GM18951 (cell line): ENCODE results near the gene GALNT1.

ENCODE experiments used
- POLR2A ChIP-seq: IDR thresholded peaks from 4 replicates; pipeline ENCODE4 v1.6.1; 2011; ENCODE audit warnings: mild to moderate bottlenecking; ENCODE audit not compliant: insufficient read length, insufficient read depth; ENCODE audit errors: extremely low read depth
- in situ Hi-C: fragments of 300-500 bp; cut with MboI; formaldehyde crosslinking; loops from one replicate; pipeline ENCODE4 v1.12.0; 2022; ENCODE audit warnings: low sequenced_read_pairs, mixed read lengths, inconsistent platforms; ENCODE audit not compliant: unreplicated experiment

Gene GALNT1

DNA sequence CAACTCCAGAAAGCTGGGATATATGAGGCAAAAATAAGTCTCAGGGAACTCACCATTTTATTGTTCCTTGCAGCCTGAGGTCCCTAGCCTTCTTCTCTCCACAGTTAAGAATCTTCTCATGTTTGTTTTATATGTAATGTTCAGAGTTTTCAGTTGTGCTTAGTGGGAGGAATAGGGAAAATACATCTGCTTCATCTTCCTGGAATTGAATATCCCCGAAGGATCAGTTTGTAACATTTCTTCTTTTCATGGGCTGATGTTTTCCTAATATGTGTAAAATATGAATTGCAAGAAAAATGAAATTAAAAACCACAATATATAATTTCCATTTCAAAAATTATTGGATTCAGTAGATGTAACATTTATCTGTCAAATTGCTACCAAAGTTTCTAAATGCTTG is 8.0 kb downstream of the GALNT1 start:
- in situ Hi-C loops: loop anchor here (10.0 kb wide), 1 partner anchor 115 kb away; no protein-coding TSS in a partner anchor
- TF ChIP-seq POLR2A: no peak

DNA sequence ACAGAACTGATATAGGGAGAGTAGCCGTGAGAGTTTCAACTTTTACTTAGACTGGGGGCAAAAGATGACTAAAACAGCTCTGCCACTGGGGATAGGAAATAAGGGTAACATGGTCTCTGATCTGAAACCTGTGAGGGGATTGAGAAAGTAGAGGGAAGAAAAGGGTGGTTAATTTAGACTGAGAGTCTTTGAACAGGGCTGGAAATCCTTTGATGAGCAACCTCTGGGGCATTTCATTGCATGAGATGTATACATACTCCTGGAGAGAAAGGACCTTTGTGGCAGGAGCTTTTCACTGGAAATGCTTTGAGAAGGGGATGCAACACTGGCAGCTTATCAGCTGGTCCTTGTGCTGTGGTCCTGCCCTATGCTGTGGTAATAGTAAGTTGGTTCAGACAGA is 9.4 kb downstream of the GALNT1 start:
- no peak for TF ChIP-seq POLR2A
- in situ Hi-C loops: no loop called here

DNA sequence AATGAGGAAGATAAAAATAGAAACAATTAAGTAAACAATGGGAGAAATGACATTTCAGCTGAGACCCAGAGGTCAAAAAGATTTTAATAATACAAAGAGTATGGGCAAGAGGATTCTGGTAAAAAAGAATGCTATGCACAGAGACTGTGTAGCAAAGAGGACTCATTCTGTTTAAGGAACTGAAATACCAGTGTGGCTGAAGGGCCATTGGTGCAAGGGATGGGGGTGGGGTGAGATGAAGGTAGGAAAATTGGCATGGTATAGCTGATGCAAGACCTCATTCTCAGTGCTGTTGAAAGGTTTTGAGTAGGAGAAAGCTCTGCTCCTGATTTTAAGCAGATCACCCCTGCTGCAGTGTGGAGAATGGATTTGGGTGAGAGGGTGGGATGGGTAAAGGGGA is 10.8 kb downstream of the GALNT1 start:
- in situ Hi-C loops: no loop called here
- TF ChIP-seq POLR2A: no peak

DNA sequence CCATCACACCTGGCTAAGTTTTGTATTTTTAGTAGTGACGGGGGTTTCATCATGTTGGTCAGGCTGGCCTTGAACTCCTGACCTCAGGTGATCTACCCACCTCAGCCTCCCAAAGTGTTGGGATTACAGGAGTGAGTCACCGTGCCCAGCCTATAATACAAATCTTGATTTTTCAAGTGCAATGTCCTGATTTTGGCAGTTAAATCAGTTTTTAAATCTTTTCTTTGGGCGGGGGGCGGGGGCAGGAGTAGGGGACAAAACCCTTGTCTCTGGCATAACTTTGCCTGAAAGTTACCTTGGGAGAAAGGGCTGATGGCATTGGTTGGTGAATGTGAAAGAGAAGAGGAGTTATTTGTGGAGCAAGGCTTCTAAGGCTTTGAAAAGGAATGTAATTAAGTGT is 12.3 kb downstream of the GALNT1 start:
- no peak for TF ChIP-seq POLR2A
- in situ Hi-C loops: no loop called here

DNA sequence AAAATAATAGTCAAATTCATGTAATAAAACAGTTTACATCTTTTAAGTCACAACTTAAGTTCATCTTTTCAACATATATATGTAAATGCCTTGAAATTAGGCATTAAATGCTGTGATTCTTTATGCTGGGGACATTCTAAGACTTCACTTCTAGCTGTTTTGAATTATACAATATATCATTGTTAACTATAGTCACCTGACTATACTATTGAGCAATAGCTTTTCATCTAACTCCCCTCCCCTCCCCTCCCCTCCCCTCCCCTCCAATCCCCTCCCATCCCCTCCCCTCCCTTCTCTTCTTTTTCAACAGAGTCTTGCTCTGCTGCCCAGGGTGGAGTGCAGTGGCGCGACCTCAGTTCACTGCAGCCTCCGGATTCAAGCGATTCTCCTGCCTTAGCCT is 16.2 kb downstream of the GALNT1 start:
- in situ Hi-C loops: no loop called here
- TF ChIP-seq POLR2A: no peak

DNA sequence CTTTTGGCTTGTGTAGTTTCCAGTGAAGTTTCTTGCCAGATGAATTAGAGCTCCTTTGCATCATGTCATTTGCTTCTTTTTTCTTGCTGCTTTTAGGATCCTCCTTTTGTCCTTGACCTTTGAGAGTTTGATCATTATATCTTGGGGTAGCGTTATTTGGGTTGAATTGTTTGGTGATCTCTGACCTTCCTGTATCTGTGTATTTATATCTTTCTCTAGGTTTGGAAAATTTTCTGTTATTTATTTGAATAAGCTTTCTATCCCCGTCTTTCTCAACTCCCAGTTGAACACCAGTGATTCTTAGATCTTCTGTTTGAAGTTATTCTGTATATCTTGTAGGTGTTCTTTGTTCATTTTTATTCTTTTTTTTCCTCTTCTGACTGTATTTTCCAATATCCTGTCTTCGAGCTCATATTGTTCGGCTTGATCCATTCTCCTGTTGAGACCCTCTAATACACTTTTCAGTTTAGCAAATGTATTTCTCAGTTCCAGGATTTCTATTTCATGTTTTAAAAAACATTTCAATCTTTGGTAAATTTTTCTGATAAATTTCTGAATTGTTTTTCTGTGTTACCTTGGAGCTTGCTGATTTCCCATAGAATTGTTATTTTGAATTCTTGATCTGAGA is 20.8 kb downstream of the GALNT1 start:
- no peak for TF ChIP-seq POLR2A
- in situ Hi-C loops: no loop called here

DNA sequence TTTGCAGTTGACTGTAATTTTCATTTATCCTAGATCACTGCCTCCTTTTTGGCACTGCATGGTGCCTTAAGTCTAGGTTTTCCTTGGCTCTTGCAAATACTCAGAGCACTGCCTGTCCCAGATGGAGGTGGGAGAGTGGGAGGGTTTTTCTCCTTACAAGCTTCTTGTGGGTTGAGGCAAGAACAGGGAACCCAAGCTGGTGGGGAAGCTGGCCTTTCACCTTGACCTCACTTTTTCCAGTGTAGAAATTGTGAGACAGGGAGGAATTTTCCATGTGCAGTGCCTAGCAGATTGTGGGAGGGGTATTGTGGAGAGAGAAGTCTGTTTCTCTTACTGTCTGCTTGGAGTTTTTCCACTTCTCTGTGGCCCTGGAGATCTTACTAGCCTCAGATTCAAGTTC is 21.5 kb downstream of the GALNT1 start:
- in situ Hi-C loops: no loop called here

DNA sequence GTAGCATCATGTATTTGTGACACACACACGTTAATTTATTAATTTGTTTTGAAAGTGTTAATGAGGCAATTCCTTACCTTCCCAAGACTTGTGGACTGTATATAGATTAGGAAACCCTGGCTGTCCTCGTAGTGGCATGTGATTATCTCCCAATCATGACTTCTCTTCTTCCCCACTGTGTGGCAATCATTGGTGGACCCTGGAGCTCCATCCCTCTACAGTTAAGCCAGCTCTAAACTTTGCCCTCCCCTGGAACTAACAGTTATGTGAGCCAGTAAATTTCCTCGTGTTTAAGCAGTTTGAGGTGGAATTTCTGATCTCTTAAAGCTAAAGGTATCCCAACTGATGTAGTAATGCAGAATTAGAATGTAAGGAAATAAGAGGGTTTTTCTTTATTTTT is 22.0 kb downstream of the GALNT1 start:
- in situ Hi-C loops: no loop called here
- TF ChIP-seq POLR2A: no peak

More for the DNA sequence above, 21.5 kb downstream of the GALNT1 start:
- TF ChIP-seq POLR2A: no peak

DNA sequence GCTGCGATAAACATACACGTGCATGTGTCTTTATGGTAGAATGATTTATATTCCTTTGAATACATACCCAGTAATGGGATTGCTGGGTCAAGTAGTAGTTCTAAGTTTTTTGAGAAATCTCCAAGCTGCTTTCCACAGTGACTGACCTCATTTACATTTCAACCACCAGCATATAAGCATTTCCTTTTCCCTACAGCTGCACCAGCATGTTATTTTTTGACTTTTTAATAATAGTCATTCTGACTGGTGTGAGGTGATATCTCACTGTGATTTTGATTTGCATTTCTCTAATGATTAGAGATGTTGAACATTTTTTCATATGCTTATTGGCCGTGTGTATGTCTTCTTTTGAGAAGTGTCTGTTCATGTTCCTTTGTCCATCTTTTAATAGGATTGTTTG is 22.8 kb downstream of the GALNT1 start:
- in situ Hi-C loops: no loop called here
- no peak for TF ChIP-seq POLR2A

DNA sequence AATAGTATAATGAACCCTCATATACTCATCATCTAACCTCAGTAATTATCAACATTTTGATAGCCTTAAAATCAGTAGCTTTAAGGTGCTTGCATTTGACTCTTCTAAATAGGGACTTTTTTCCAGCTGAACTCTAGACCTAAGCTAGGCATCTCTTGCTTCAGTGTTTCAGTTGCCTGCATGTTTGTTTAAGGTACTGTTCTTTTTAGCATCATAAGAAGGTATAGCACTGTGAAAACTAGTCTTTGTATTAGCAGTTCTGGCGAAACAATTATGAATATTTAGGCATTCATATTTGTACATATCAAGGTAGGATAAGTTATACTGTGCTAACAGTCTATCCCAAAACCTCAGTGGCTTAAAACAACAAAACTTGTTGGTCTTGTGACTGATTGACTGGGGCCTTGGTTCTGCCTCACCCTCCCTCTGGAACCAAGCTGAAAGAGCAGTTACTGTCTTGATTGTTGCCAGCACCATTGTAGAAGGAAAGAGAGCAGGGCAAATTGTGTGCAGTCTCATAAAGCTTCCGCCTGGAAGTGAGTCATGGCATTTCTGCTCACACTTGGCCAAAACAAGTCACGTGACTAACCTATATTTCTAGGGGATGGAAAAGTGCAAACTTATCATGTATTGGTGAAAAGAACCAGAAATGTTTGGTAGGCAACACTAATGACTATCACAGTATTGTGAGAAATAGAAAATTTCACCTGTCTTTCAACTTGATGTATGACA is 24.3 kb downstream of the GALNT1 start:
- no peak for TF ChIP-seq POLR2A
- in situ Hi-C loops: no loop called here

DNA sequence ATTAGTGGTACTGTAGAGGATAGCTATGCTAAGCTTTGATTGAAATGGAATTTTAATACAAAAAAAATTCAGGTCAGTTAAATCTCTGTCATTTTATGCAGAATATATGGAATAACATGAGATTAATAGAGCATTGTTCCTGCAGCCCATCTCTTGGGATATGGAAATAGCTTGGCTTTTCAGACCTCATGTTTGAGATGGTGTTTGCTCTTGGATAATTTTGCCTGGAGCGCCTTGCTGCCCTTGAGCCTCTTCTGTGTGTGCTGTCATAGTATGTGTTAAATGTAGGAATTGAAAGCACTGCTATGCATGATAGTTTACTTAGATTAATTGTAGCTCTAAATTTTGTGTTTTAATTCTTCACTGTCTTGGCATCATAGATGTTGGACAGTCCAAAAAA is 27.7 kb downstream of the GALNT1 start:
- TF ChIP-seq POLR2A: no peak
- in situ Hi-C loops: no loop called here

DNA sequence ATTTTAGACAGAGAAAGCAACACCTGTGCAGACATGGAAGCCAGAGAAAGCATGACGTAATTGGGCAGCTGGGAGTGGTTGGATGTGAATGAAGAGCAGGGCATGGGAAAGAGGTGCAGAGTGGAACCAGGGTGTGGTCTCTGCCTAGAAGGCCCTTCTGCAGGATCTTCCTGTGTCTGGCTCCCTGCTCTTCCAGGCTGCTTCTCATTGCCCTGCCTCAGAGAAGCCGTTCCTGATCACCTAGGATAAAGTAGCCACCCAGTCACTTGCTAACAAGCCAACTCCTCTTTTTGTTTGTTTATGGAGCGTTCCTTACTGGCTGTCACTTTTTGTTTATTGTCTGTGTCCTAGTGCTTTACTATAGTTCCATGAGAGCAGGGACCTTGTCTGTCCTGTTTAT is 28.5 kb downstream of the GALNT1 start:
- no peak for TF ChIP-seq POLR2A
- in situ Hi-C loops: no loop called here

DNA sequence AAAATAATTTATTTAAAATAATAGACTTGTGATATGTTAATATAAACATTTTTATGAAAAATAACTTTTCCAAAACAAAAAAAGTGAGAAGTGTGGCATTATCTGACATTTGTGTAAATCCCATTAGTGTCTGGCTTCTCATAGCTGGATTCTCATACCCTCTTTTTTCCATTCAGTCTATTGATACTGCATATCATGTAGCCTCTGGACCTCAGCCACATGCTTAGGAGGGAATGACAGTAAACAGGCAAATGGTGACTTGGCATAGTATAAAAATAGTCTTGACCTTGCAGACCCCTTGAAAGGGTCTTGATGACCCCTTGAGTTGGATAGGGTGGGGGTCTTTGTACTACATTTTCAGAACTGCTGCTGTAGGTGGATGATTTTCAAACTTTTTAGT is 29.2 kb downstream of the GALNT1 start:
- in situ Hi-C loops: no loop called here
- TF ChIP-seq POLR2A: no peak

DNA sequence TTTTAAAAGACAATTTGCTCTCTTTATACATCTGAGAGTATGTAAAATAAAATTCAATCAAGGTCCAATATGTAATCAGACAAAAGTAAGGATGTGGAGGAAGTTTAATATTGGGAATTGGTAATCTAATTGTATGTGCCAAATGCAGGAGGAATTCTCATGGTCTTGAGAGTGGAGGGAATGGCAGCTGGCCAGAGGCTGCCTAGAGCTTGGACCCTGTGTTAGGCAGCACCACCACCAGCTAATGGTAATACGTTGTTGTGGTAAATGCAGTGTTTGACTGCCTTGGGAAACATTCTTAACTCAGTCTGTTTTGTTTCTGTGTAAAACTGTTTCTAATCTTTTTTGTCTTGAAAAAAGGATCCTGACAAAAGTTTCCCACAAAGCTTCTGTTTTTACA is 30.0 kb downstream of the GALNT1 start:
- in situ Hi-C loops: no loop called here
- no peak for TF ChIP-seq POLR2A

DNA sequence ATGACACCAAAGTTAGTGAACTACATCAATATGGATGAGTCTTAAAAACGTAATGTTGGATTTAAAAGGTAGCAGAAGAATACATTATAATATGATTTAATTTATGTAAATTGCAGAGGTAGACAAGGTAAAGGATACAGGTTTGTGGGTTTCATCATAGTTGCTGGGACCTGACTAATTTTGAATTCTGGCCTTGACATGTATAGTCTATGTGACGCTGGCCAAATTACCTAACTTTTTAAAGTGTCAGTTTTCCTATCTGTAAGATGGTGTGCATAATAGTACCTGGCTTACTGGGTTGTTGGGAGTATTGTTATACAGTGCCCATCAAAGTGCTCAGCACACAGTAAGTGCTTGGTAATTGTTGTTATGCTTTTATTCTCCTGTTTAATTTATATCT is 34.5 kb downstream of the GALNT1 start:
- in situ Hi-C loops: no loop called here
- TF ChIP-seq POLR2A: no peak
